Measurements from ENCODE around the gene FAM83C. TPM values are rescaled to one million over a fixed set of nuclear protein-coding genes. Genes with fewer than 3 reads are reported as not detected.

Gene FAM83C
- total RNA-seq, 4 donors from 2014 or later: not detected

GRCh38 chr20:35277531-35278395 is 14.5 kb downstream of the FAM83C start, which contains the start of gene MMP24OS:
Gene MMP24OS, minus strand, starts transcription at chr20:35278122. Its CDS starts 193 bp downstream, at chr20:35277929.
- TF ChIP-seq POLR2A (IDR thresholded peaks at IDR 0.05; ENCODE audit: low read depth) (peak; percentile 91), CTCF (IDR thresholded peaks at IDR 0.05) (peak in 2 of 3 experiments; percentile 14 to 41), POLR2AphosphoS5 (IDR thresholded peaks at IDR 0.05) (peak; percentile 95 to 99), EP300 (IDR thresholded peaks at IDR 0.05) (no peak)
- peak; percentile 96 for DNase-seq (ENCODE audit: extremely low spot score)
- Histone ChIP-seq H3K27ac (replicated peaks in 1 of 4) (peak within 1 kb of the TSS; percentile 95 to 100 (median 99)), H3K36me3 (peaks cover 11 to 62% (median 54%) of the 10 kb centered on the region in 4 donors), H3K27me3 (no peaks in the 10 kb centered on the region), H3K9me3 (no peaks in the 10 kb centered on the region), H3K4me1 (peaks cover 16 to 57% (median 40%) of the 10 kb centered on the region in 4 donors), H3K4me3 (peak within 1 kb of the TSS; percentile 74 to 95 (median 90))
- under 1% methylated on average over 28 of the region's 76 CpGs for WGBS
- intact Hi-C loops (cut with DNase I): no loop called here

GRCh38 chr20:35277127-35277526 is 15.1 kb downstream of the FAM83C start:
- Histone ChIP-seq H3K4me3 (peak overlapping the region; percentile 74 to 95 (median 90)), H3K4me1 (peaks cover 16 to 51% (median 34%) of the 10 kb centered on the region in 4 donors), H3K27me3 (no peaks in the 10 kb centered on the region), H3K27ac (replicated peaks in 1 of 4) (peak overlapping the region; percentile 95 to 100 (median 99)), H3K36me3 (peaks cover 11 to 59% (median 49%) of the 10 kb centered on the region in 4 donors), H3K9me3 (no peaks in the 10 kb centered on the region)
- intact Hi-C loops (cut with DNase I): no loop called here
- TF ChIP-seq POLR2A (IDR thresholded peaks at IDR 0.05; ENCODE audit: low read depth) (no peak), EP300 (IDR thresholded peaks at IDR 0.05) (no peak), CTCF (IDR thresholded peaks at IDR 0.05) (no peak)
- WGBS: 12% methylated on average over 10 of the region's 10 CpGs
- DNase-seq (ENCODE audit: extremely low spot score): no peak

- 94% methylated on average over 5 of the region's 6 CpGs for WGBS
These were observed 15.8 kb downstream of the FAM83C start for GRCh38 chr20:35276408-35276807.

GRCh38 chr20:35275741-35276251 is 16.4 kb downstream of the FAM83C start:
- no peak for DNase-seq (ENCODE audit: extremely low spot score)
- Histone ChIP-seq H3K9me3 (no peaks in the 10 kb centered on the region), H3K27ac (replicated peaks in 1 of 4) (peak overlapping the region in 2 of 4 donors; percentile 99 to 100), H3K27me3 (no peaks in the 10 kb centered on the region), H3K4me1 (peaks cover 16 to 48% (median 33%) of the 10 kb centered on the region in 4 donors), H3K36me3 (peaks cover 11 to 68% (median 53%) of the 10 kb centered on the region in 4 donors), H3K4me3 (no peak overlapping the region)
- intact Hi-C loops (cut with DNase I): no loop called here
- 92% methylated on average over 10 of the region's 12 CpGs for WGBS
- TF ChIP-seq EP300 (IDR thresholded peaks at IDR 0.05) (no peak), POLR2AphosphoS5 (IDR thresholded peaks at IDR 0.05) (no peak), POLR2A (IDR thresholded peaks at IDR 0.05; ENCODE audit: low read depth) (no peak), CTCF (IDR thresholded peaks at IDR 0.05) (no peak)

More at GRCh38 chr20:35276408-35276807, 15.8 kb downstream of the FAM83C start:
- TF ChIP-seq POLR2AphosphoS5 (IDR thresholded peaks at IDR 0.05) (no peak), EP300 (IDR thresholded peaks at IDR 0.05) (no peak), POLR2A (IDR thresholded peaks at IDR 0.05; ENCODE audit: low read depth) (no peak), CTCF (IDR thresholded peaks at IDR 0.05) (no peak)
- Histone ChIP-seq H3K36me3 (peaks cover 11 to 64% (median 50%) of the 10 kb centered on the region in 4 donors), H3K27me3 (no peaks in the 10 kb centered on the region), H3K9me3 (no peaks in the 10 kb centered on the region), H3K4me1 (peaks cover 16 to 48% (median 33%) of the 10 kb centered on the region in 4 donors), H3K27ac (replicated peaks in 1 of 4) (peak overlapping the region; percentile 95 to 100 (median 99)), H3K4me3 (peak overlapping the region; percentile 74 to 95 (median 90))
- DNase-seq (ENCODE audit: extremely low spot score): no peak
- intact Hi-C loops (cut with DNase I): no loop called here
